22Rv1 (cell line): ENCODE results near the gene JMJD7.

ENCODE experiments used
- H3K27ac ChIP-seq: fragments of 450-650 bp; 2 replicates; pipeline ENCODE4 v1.5.1; 2017
- ZFX ChIP-seq: fragments of 450-650 bp; IDR thresholded peaks from 2 replicates; pipeline ENCODE4 v1.6.1; 2017; ENCODE audit warnings: antibody characterized with exemption, borderline replicate concordance
- TF ChIP-seq, protein P1 (sequence below): fragments of 450-650 bp; IDR thresholded peaks from 2 replicates; pipeline ENCODE4 v1.5.1; 2017; ENCODE audit warnings: mild to moderate bottlenecking

Gene JMJD7

DNA sequence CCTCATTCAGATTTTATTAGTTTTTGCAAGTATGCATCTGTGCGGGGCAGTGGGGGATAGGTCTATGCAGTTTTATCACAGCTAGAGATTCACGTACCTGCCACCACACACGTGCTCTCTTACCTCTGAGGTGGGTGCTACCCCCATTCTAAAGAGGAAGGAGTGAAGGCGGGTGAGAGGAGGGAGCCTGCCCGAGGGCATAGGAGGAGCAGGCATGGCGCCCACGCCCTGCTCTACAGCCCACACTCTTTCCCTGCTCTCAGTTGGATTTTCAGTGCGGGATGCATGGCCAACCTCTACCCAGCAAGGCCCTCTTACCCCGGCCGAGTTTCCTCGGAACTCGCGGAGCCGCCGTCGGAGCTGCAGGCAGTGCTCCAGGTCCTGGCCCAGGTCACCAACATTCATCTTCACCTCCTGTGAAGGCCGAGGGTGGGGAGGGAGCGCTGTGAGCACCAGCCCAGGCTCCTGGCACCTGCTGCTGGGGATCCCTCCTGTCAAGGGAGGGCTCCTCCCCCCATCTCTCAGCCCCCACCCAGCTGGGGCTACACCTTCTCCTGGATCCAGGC lies 37.7 kb downstream of the JMJD7 start:
- H3K27ac ChIP-seq, result no peak overlapping the region

GRCh38 chr15:41866263-41866703 lies 38.4 kb downstream of the JMJD7 start:
- no peak overlapping the region for H3K27ac ChIP-seq
- TF ChIP-seq, protein P1, sequence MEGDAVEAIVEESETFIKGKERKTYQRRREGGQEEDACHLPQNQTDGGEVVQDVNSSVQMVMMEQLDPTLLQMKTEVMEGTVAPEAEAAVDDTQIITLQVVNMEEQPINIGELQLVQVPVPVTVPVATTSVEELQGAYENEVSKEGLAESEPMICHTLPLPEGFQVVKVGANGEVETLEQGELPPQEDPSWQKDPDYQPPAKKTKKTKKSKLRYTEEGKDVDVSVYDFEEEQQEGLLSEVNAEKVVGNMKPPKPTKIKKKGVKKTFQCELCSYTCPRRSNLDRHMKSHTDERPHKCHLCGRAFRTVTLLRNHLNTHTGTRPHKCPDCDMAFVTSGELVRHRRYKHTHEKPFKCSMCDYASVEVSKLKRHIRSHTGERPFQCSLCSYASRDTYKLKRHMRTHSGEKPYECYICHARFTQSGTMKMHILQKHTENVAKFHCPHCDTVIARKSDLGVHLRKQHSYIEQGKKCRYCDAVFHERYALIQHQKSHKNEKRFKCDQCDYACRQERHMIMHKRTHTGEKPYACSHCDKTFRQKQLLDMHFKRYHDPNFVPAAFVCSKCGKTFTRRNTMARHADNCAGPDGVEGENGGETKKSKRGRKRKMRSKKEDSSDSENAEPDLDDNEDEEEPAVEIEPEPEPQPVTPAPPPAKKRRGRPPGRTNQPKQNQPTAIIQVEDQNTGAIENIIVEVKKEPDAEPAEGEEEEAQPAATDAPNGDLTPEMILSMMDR, result no peak
- no peak for TF ChIP-seq ZFX

More for the DNA sequence above, 37.7 kb downstream of the JMJD7 start:
- TF ChIP-seq, protein P1, result no peak
- TF ChIP-seq ZFX, result no peak

DNA sequence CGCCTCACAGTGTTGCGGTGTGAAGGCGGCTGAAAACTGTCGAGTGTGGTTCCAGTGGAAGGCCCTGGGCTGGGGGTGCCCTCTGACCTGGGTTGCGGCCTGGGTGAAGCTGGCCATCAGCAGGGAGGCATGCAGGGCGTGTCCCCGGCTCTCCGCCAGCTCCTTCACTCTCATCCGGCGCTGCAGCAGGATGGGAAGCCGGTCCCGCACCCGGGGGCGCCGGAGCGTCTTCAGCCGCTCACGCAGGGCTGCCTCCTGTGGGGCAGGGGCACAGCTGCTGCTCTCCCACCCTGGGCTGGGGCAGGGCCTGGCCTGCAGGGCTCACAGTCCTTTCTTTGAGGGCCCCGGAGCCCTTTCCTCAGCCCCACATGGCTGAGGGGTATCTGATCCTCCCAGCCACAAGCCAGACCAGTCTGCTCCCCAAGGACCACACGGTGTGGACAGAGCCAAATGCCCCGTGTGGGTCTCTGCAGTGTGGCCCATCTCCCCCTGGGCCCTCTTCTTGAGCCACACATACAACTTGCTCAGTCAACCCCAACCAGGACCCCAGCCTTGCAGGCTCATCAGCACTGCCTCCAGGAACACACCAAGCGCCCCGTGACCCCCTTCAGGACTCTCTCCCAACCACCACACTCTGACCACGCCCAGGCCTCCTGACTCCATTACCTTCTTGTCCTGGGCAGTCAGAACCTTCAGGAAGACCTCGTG lies 39.1 kb downstream of the JMJD7 start:
- no peak for TF ChIP-seq ZFX
- TF ChIP-seq, protein P1, result no peak
- H3K27ac ChIP-seq, result no peak overlapping the region

DNA sequence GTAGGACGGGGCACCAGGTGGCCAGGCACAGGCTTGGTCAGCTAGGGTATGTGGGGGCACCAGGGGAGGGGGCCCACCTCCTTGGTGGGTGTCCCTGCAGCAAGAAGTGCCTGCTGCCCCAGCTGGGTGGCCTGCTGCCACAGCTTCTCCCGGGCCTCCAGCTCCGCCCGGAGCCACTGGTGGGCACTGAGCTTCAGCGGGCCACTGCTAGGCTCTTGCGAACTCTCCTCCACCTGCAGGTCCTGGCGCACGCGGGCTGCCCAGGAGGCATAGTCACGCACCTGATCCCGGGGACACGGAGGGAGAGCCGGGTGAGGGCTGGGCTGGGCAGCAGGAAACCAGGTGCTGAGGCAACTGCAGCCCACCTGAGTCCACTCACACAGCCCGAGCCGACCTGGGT lies 40.4 kb downstream of the JMJD7 start:
- H3K27ac ChIP-seq, result no peak overlapping the region
- TF ChIP-seq, protein P1, result no peak
- no peak for TF ChIP-seq ZFX

- no peak overlapping the region for H3K27ac ChIP-seq
- TF ChIP-seq, protein P1, result no peak
- no peak for TF ChIP-seq ZFX
Measured at GRCh38 chr15:41869770-41870688, 42.1 kb downstream of the JMJD7 start.

DNA sequence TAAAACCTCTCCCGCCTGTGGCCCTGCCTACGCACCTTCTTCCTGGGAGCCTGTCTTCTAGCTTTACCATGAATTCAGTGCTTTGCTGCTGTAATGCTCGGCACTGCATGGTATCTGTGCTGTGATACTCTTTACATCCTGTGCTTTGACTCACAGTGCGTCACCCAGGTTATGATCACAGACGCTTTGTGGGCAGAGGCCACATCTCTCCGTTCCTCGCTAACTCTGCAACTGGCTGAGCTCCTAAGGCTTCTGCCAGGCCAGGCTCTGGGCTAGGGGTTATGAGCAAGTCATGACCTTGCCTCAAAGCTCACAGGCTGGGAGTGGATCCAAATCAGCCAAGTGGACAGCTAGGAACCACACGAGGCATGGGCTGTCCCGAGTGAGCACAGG lies 42.8 kb downstream of the JMJD7 start:
- TF ChIP-seq, protein P1, result no peak
- TF ChIP-seq ZFX, result no peak
- H3K27ac ChIP-seq, result no peak overlapping the region
